ENCODE measurements around the gene JAML. TPM values are rescaled to one million over a fixed set of nuclear protein-coding genes. Genes with fewer than 3 reads are reported as not detected.

The JAML gene
- total and polyA plus RNA-seq, 2 of the 8 experiments (the other 6 are each of a cell fraction or from before 2014, with no cell fraction given) = 0.12 to 0.58 TPM

DNA sequence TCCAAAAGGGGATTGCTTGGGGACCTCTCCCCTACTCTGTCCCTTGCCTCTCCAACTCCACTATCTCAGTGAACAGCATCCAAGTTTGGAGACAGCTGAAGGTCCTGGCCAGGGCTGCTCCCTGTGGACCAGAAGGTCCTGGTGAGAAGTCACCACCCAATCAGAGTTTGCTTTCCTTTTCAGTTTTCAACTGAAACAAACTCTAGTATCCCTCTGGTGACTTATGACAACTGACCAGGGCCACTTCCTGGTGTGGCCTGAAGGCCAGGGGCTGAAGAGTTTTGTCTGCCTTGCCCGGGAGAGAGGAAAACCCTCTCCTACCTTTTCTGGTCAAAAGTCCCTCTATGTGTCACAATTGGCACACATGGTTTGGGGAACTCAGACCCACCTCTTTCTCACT lies 5.1 kb downstream of the JAML start:
- DNase-seq (ENCODE audit: low read depth in 1 of 2, low spot score in 2 of 2) (no peak), FAIRE-seq (no peak)
- POLR2A ChIA-PET (ENCODE audit: partially characterized antibody) = no interaction called here
- no peak overlapping the region for H2BK120ac ChIP-seq (replicated peaks; ENCODE audit: low read depth, low read length)
- no peak overlapping the region for H3K4ac ChIP-seq (replicated peaks; ENCODE audit: insufficient read length, low read depth, low read length)
- H3K79me1 ChIP-seq (ENCODE audit: low read depth, low read length) = no peaks in the 10 kb centered on the region
- H3K36me3 ChIP-seq (ENCODE audit: control insufficient read depth in 2 of 4, insufficient read depth in 4 of 4, low read length in 3 of 4) = no peaks in the 10 kb centered on the region
- H4K5ac ChIP-seq (ENCODE audit: insufficient read length, low read depth, low read length) = no peak overlapping the region
- H4K20me1 ChIP-seq (replicated peaks in 1 of 2; ENCODE audit: control insufficient read depth in 1 of 2, insufficient read depth in 2 of 2, low read length in 2 of 2) = no peaks in the 10 kb centered on the region
- CTCF ChIA-PET (ENCODE audit: partially characterized antibody) = interaction anchor here (0.6 to 1.6 kb wide), 2 partner anchors 20 to 350 kb away, joined by 3 to 4 read pairs; no protein-coding TSS in a partner anchor
- H3K27me3 ChIP-seq (replicated peaks in 1 of 4; ENCODE audit: control insufficient read depth in 3 of 4, extremely low read depth in 1 of 4, insufficient read depth in 3 of 4, low read length in 3 of 4) = no peaks in the 10 kb centered on the region
- H3K23ac ChIP-seq (ENCODE audit: insufficient read length) = no peak overlapping the region
- WGBS, 2 experiments (ENCODE audit: extremely low coverage in 1 of 2, insufficient coverage in 1 of 2, insufficient read length in 1 of 2, insufficient replicate concordance in 2 of 2, low coverage in 1 of 2, low lambda C conversion rate in 2 of 2, missing lambda C conversion rate in 1 of 2) = 85% methylated on average over 1 of the region's 1 CpG; no CpG with 5 or more reads in 1 of the 2 experiments
- no peak overlapping the region for H2BK15ac ChIP-seq (ENCODE audit: low read length)
- peaks cover 0 to 3% (median 0%) of the 10 kb centered on the region in 4 experiments; a peak in 1 of 7 replicates for H3K4me1 ChIP-seq (replicated peaks in 1 of 4; ENCODE audit: control insufficient read depth in 3 of 4, insufficient read depth in 4 of 4, low read length in 3 of 4)
- no peak overlapping the region for H4K91ac ChIP-seq (replicated peaks; ENCODE audit: insufficient read length, low read length)
- no peak overlapping the region for H3K56ac ChIP-seq (replicated peaks; ENCODE audit: insufficient read length, low read depth, low read length)
- H4K8ac ChIP-seq (ENCODE audit: extremely low read depth, insufficient read depth, low read length) = no peak overlapping the region
- H3K9me3 ChIP-seq (ENCODE audit: insufficient read depth in 2 of 2, low read depth in 1 of 2, low read length in 1 of 2) = no peaks in the 10 kb centered on the region
- no peaks in the 10 kb centered on the region for H3K79me2 ChIP-seq (ENCODE audit: control insufficient read depth in 1 of 2, insufficient read depth in 2 of 2, low read length in 2 of 2)
- no peak overlapping the region for H3K14ac ChIP-seq (ENCODE audit: insufficient read length)
- no peak overlapping the region for H2BK5ac ChIP-seq (ENCODE audit: low read depth, low read length)
- H2BK12ac ChIP-seq (ENCODE audit: low read depth, low read length) = no peak overlapping the region
- H2AFZ ChIP-seq (ENCODE audit: low read length) = no peak overlapping the region
- no peaks in the 10 kb centered on the region for H3K23me2 ChIP-seq (ENCODE audit: low read depth, low read length)
- no peak overlapping the region for H2BK20ac ChIP-seq (ENCODE audit: low read length)
- H3K4me2 ChIP-seq (ENCODE audit: insufficient read depth in 1 of 2, low read depth in 2 of 2, low read length in 2 of 2) = no peak overlapping the region
- H3K4me3 ChIP-seq (ENCODE audit: extremely low read depth in 1 of 4, insufficient read depth in 2 of 4, low read depth in 3 of 4, low read length in 4 of 4) = no peak overlapping the region
- H3K27ac ChIP-seq (ENCODE audit: low read depth, low read length) = no peak overlapping the region
- H3K9ac ChIP-seq (replicated peaks in 1 of 4; ENCODE audit: extremely low read depth in 1 of 4, low read depth in 3 of 4, low read length in 3 of 4) = no peak overlapping the region
- H2AK5ac ChIP-seq (ENCODE audit: low read depth, low read length) = no peak overlapping the region
- H3K18ac ChIP-seq (ENCODE audit: extremely low read depth, low read length) = no peak overlapping the region
- TF ChIP-seq KDM1A (IDR thresholded peaks at IDR 0.05; ENCODE audit: borderline replicate concordance, low read length) = no peak
- TF ChIP-seq EP300 (IDR thresholded peaks at IDR 0.05; ENCODE audit: borderline replicate concordance in 1 of 2, low read depth in 2 of 2, low read length in 2 of 2) = no peak
- no peak for TF ChIP-seq MAX (IDR thresholded peaks at IDR 0.05)
- TF ChIP-seq YY1 (IDR thresholded peaks at IDR 0.05; ENCODE audit: low read depth, low read length) = no peak
- no peak for TF ChIP-seq E2F6 (IDR thresholded peaks at IDR 0.05)
- no peak for TF ChIP-seq KDM4A (IDR thresholded peaks at IDR 0.05; ENCODE audit: low read depth, low read length, severe bottlenecking)
- no peak for TF ChIP-seq CBX5 (IDR thresholded peaks at IDR 0.05; ENCODE audit: low read depth, low read length)
- TF ChIP-seq PHF8 (conservative IDR thresholded peaks at IDR 0.05; ENCODE audit: low read depth, low read length) = no peak
- no peak for TF ChIP-seq HDAC2 (IDR thresholded peaks at IDR 0.05; ENCODE audit: borderline replicate concordance in 1 of 2, low read depth in 2 of 2, low read length in 2 of 2)
- no peak for TF ChIP-seq SIX5 (IDR thresholded peaks at IDR 0.05; ENCODE audit: low read depth, low read length)
- TF ChIP-seq SIRT6 (IDR thresholded peaks at IDR 0.05; ENCODE audit: low read length) = no peak
- no peak for TF ChIP-seq NRF1 (IDR thresholded peaks at IDR 0.05; ENCODE audit: low read depth, low read length)
- TF ChIP-seq CHD1 (IDR thresholded peaks at IDR 0.05; ENCODE audit: low read depth, low read length) = no peak
- no peak for TF ChIP-seq JUND (IDR thresholded peaks at IDR 0.05; ENCODE audit: low read length)

Data from H1 (cell line).